Mesodermal cell (in vitro differentiated cells): Measurements from ENCODE around the gene CLCF1.
A peak's percentile ranks its signal among the peaks of the same experiment; 100 is the strongest.
"Not testable (repeated sequence)": the region's sequence is repeated elsewhere in the genome, so short reads cannot be mapped to it uniquely, and the experiment has no call there.

Experiments used
- H3K27ac ChIP-seq: 2 replicates; pipeline ENCODE4 v1.7.0; 2013; ENCODE audit warnings: mild to moderate bottlenecking, low read depth, low read length, moderate library complexity; ENCODE audit not compliant: severe bottlenecking
- H3K36me3 ChIP-seq: 2 replicates; pipeline ENCODE4 v1.7.1; 2013; ENCODE audit warnings: mild to moderate bottlenecking, low read length, moderate library complexity; ENCODE audit not compliant: control insufficient read depth, insufficient read depth
- H3K4me1 ChIP-seq: one replicate; pipeline ENCODE4 v1.7.1; 2013; ENCODE audit warnings: mild to moderate bottlenecking, low read length; ENCODE audit not compliant: insufficient read depth, control insufficient read depth, poor library complexity, severe bottlenecking
- H3K4me3 ChIP-seq: 2 replicates; pipeline ENCODE4 v1.7.0; 2013; ENCODE audit warnings: low read length, control low read depth, mild to moderate bottlenecking; ENCODE audit not compliant: insufficient read depth, poor library complexity, severe bottlenecking; ENCODE audit errors: extremely low read depth
- H3K9me3 ChIP-seq: 2 replicates; pipeline ENCODE4 v1.7.1; 2013; ENCODE audit warnings: mild to moderate bottlenecking, low read length, moderate library complexity; ENCODE audit not compliant: control insufficient read depth
- WGBS, 2 experiments: methylation state at CpG; one replicate each; pipeline ENCODE4 v1.1.5; 2013; ENCODE audit warnings: missing lambda C conversion rate in 2 of 2; ENCODE audit not compliant: insufficient coverage in 2 of 2; 5-methylcytosine and 5-hydroxymethylcytosine counted together

CLCF1 gene

GRCh38 chr11:67344264-67344663 lies 29.1 kb downstream of the CLCF1 start:
- Histone ChIP-seq H3K4me3 (no peak overlapping the region), H3K36me3 (no peaks in the 10 kb centered on the region), H3K4me1 (peaks cover 14% of the 10 kb centered on the region), H3K27ac (no peak overlapping the region), H3K9me3 (peaks cover 7% of the 10 kb centered on the region)
- 88% methylated on average over 4 of the region's 4 CpGs for WGBS, 2 experiments

- WGBS, 2 experiments = 57% methylated on average over 1 of the region's 3 CpGs; no CpG with 5 or more reads in 1 of the 2 experiments
Measured at GRCh38 chr11:67337257-67337656, 36.1 kb downstream of the CLCF1 start.

GRCh38 chr11:67332081-67332691 lies 41.2 kb downstream of the CLCF1 start:
- Histone ChIP-seq H3K9me3 (no peaks in the 10 kb centered on the region), H3K36me3 (no peaks in the 10 kb centered on the region), H3K4me3 (no peak overlapping the region), H3K27ac (no peak overlapping the region), H3K4me1 (peaks cover 10% of the 10 kb centered on the region)
- 86 to 94% methylated on average over 5 to 6 of the region's 6 CpGs for WGBS, 2 experiments

More at GRCh38 chr11:67337257-67337656, 36.1 kb downstream of the CLCF1 start:
- H3K27ac ChIP-seq = no peak overlapping the region
- no peak overlapping the region for H3K4me3 ChIP-seq
- no peaks in the 10 kb centered on the region for H3K36me3 ChIP-seq
- peaks cover 3% of the 10 kb centered on the region for H3K9me3 ChIP-seq
- H3K4me1 ChIP-seq = peaks cover 7% of the 10 kb centered on the region

DNA sequence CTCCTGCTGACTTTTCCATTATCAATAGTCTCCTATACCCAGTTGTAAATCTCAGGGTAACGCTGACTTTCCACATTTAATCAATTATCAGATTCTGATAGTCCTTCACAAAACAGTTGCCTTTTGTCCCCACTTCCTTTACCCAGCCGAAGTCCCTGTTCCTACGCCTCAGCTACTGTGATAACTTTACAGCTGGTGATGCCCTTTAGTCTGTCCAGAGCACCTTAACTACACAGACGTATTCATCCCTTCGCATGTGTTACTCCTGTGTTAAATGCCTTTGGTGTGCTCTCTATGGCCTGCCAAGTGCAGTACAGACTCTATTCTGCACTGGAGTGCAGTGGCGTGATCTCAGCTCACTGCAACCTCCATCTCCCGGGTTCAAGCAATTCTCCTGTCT lies 49.9 kb downstream of the CLCF1 start:
- no peaks in the 10 kb centered on the region for H3K36me3 ChIP-seq
- peaks cover under 1% of the 10 kb centered on the region for H3K4me1 ChIP-seq
- 90 to 96% methylated on average over 7 of the region's 7 CpGs for WGBS, 2 experiments
- no peaks in the 10 kb centered on the region for H3K9me3 ChIP-seq
- no peak overlapping the region for H3K27ac ChIP-seq
- H3K4me3 ChIP-seq = no peak overlapping the region

DNA sequence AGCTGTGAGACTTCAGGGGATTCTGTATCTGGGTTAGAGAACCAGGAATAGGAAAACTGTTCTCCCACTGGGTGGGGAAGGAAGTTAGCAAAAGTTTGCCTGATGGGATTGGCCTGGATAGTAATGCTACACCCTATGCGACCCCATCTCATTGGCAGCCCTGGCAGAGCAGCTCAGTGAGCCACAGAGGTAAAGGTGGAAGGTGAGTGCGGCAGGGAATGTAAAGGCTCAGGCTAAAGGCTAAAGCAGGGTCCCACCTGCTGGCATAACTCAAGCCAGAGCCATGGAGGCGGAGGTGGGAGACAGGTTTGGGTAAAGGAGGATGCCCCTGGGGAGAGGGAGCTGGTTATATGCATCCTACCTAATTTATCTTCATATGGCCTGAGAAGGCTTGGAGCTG lies 51.3 kb downstream of the CLCF1 start:
- 87 to 100% methylated on average over 2 of the region's 3 CpGs for WGBS, 2 experiments
- no peaks in the 10 kb centered on the region for H3K9me3 ChIP-seq
- H3K4me1 ChIP-seq = peaks cover 3% of the 10 kb centered on the region
- no peaks in the 10 kb centered on the region for H3K36me3 ChIP-seq
- H3K4me3 ChIP-seq = no peak overlapping the region
- no peak overlapping the region for H3K27ac ChIP-seq

GRCh38 chr11:67321313-67321871 lies 52.0 kb downstream of the CLCF1 start:
- Histone ChIP-seq H3K36me3 (no peaks in the 10 kb centered on the region), H3K9me3 (no peaks in the 10 kb centered on the region), H3K4me3 (no peak overlapping the region), H3K4me1 (peaks cover 3% of the 10 kb centered on the region), H3K27ac (no peak overlapping the region)
- WGBS, 2 experiments = 92 to 98% methylated on average over 2 to 4 of the region's 6 CpGs

DNA sequence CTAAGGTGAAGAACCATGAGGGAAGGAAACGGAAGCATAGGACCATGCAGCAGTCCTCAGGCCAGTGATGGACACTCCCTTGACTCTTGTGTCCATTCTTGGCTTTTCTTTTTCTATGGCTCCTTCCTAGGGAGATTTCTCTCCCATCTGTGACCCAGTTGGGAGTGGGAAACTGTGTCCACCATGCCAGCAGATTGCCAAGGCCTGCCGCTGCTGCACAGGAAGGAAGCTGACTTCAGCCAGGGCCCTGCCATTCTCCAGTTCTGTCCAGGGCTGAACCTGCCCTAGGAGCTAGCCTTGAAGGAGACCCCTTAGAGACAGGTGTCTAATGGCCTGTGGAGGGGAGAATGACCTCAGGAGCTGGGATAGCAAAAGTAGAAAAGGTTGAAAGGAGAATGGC lies 52.7 kb downstream of the CLCF1 start:
- Histone ChIP-seq H3K4me3 (no peak overlapping the region), H3K9me3 (no peaks in the 10 kb centered on the region), H3K36me3 (no peaks in the 10 kb centered on the region), H3K4me1 (peaks cover 3% of the 10 kb centered on the region), H3K27ac (no peak overlapping the region)
- WGBS, 2 experiments = 83 to 85% methylated on average over 2 of the region's 2 CpGs

DNA sequence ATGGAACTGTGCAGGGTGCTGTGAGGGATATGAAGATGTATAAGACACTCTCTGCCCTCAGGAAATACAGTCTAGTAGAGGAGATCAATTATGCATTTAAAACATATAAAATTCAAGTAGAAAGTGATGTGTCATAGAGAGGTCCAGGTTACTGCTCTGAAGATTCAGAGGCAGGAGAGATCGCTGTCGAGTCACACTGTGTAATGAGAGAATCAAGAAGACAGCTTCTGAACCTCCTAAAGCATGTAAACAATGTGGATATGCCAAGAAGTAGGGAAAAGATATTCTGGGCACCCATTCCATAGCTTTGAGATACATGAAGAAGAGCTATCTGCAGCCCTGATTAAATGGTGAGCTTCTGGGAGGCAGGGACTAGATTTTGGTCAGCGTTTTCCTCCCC lies 53.4 kb downstream of the CLCF1 start:
- H3K9me3 ChIP-seq = no peaks in the 10 kb centered on the region
- H3K4me1 ChIP-seq = peaks cover 3% of the 10 kb centered on the region
- no peak overlapping the region for H3K4me3 ChIP-seq
- 71 to 92% methylated on average over 1 to 3 of the region's 3 CpGs for WGBS, 2 experiments
- H3K36me3 ChIP-seq = no peaks in the 10 kb centered on the region
- no peak overlapping the region for H3K27ac ChIP-seq

DNA sequence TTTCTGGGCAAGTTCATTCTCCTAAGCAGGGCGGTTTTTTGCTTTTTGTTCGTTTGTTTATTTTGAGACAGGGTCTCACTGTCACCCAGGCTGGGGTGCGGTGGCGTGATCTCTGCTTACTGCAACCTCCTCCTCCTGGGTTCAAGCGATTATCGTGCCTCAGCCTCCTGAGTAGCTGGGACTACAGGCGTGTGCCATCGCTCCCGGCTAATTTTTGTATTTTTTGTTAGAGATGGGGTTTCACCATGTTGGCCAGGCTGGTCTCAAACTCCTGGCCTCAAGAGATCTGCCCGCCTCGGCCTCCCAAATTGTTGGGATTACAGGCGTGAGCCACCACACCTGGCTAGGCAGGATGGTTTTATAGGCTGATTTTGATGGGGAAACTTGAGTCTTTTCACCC lies 54.5 kb downstream of the CLCF1 start:
- WGBS, 2 experiments = 84 to 90% methylated on average over 12 of the region's 12 CpGs
- H3K9me3 ChIP-seq, H3K27ac ChIP-seq, H3K4me3 ChIP-seq, H3K36me3 ChIP-seq, H3K4me1 ChIP-seq: not testable (repeated sequence)

GRCh38 chr11:67317888-67318555 lies 55.4 kb downstream of the CLCF1 start:
- Histone ChIP-seq H3K9me3 (no peaks in the 10 kb centered on the region), H3K36me3 (no peaks in the 10 kb centered on the region), H3K4me1 (peaks cover 3% of the 10 kb centered on the region), H3K27ac (no peak overlapping the region), H3K4me3 (peak overlapping the region; percentile 67)
- 3 to 4% methylated on average over 45 to 51 of the region's 53 CpGs for WGBS, 2 experiments
